ENCODE measurements around the gene TRIM71.
"Not testable (repeated sequence)": the region's sequence is repeated elsewhere in the genome, so short reads cannot be mapped to it uniquely, and the experiment has no call there.

TRIM71 gene

GRCh38 chr3:32780735-32781210, 37.0 kb upstream of the TRIM71 start:
- Histone ChIP-seq H4K20me1 (ENCODE audit: control insufficient read depth, insufficient read depth, low read depth, low read length) (peaks cover 6% of the 10 kb centered on the region; the same call in 1 of the 2 replicates), H3K27ac (ENCODE audit: low read depth, low read length) (no peak overlapping the region), H3F3A (ENCODE audit: control insufficient read depth, insufficient read depth) (no peaks in the 10 kb centered on the region), H3K4me2 (ENCODE audit: low read length) (peak overlapping the region; percentile 97), H3K27me3 (ENCODE audit: control insufficient read depth, low read length) (no peaks in the 10 kb centered on the region), H3K9me2 (replicated peaks; ENCODE audit: control insufficient read depth, low read length) (no peaks in the 10 kb centered on the region), H3K4me1 (ENCODE audit: control insufficient read depth, low read length) (peaks cover 9% of the 10 kb centered on the region), H3K36me3 (ENCODE audit: control insufficient read depth, low read length) (no peaks in the 10 kb centered on the region), H3K9me3 (ENCODE audit: control insufficient read depth, insufficient read depth, low read length) (no peaks in the 10 kb centered on the region), H3K4me3 (ENCODE audit: low read length) (peak overlapping the region; percentile 77), H3K79me2 (ENCODE audit: control insufficient read depth, low read length) (no peaks in the 10 kb centered on the region)
- no peak for TF ChIP-seq EZH2phosphoT487 (IDR thresholded peaks at IDR 0.05; ENCODE audit: borderline replicate concordance, low read length)
- TF ChIP-seq, protein P1, sequence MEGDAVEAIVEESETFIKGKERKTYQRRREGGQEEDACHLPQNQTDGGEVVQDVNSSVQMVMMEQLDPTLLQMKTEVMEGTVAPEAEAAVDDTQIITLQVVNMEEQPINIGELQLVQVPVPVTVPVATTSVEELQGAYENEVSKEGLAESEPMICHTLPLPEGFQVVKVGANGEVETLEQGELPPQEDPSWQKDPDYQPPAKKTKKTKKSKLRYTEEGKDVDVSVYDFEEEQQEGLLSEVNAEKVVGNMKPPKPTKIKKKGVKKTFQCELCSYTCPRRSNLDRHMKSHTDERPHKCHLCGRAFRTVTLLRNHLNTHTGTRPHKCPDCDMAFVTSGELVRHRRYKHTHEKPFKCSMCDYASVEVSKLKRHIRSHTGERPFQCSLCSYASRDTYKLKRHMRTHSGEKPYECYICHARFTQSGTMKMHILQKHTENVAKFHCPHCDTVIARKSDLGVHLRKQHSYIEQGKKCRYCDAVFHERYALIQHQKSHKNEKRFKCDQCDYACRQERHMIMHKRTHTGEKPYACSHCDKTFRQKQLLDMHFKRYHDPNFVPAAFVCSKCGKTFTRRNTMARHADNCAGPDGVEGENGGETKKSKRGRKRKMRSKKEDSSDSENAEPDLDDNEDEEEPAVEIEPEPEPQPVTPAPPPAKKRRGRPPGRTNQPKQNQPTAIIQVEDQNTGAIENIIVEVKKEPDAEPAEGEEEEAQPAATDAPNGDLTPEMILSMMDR (IDR thresholded peaks at IDR 0.05; ENCODE audit: low read depth, low read length, poor library complexity, severe bottlenecking): no peak

DNA sequence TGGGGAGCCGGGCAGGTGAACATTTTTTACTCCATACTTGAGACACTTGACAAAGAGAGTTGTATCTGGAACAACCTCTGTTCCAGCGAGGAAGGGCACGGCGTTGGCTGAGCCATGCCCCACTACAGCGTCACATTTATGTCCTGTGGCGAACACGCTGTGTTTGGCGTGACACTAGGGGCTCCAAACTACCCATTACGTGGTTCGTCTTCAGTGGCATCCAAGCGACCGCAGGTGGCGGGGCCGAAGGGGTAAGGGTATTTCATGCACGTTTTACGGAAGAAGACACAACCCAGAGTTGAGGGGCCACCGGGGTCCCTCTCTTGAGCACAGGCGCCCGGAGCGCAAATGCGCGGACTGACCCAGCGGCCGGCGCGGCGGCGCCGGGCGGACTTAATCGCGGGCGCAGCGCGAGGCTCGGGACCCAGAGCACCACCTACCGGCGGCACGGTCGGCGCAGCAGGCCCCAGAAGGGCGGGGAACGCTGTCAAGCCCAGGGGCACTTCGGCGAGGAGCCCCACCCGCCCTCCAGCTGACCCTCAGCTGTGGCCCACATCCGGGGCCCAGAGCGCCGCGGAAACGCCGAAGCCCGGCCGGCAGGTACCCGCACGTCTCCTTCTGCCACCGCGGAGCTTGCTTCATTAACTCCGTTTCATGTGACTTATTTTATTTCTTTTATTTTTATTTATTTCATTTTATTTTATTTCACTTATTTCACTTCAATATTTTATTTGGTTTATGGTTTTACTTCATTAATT, 36.4 kb upstream of the TRIM71 start:
- H3K4me2 ChIP-seq (ENCODE audit: low read length): peak overlapping the region; percentile 97
- H3K9me2 ChIP-seq (replicated peaks; ENCODE audit: control insufficient read depth, low read length): no peaks in the 10 kb centered on the region
- peak overlapping the region; percentile 77 for H3K4me3 ChIP-seq (ENCODE audit: low read length)
- no peaks in the 10 kb centered on the region for H3K27me3 ChIP-seq (ENCODE audit: control insufficient read depth, low read length)
- no peaks in the 10 kb centered on the region for H3K36me3 ChIP-seq (ENCODE audit: control insufficient read depth, low read length)
- peaks cover 9% of the 10 kb centered on the region for H3K4me1 ChIP-seq (ENCODE audit: control insufficient read depth, low read length)
- H4K20me1 ChIP-seq (ENCODE audit: control insufficient read depth, insufficient read depth, low read depth, low read length): peaks cover 6% of the 10 kb centered on the region; the same call in 1 of the 2 replicates
- no peaks in the 10 kb centered on the region for H3F3A ChIP-seq (ENCODE audit: control insufficient read depth, insufficient read depth)
- H3K9me3 ChIP-seq (ENCODE audit: control insufficient read depth, insufficient read depth, low read length): no peaks in the 10 kb centered on the region
- TF ChIP-seq, protein P1 (IDR thresholded peaks at IDR 0.05; ENCODE audit: low read depth, low read length, poor library complexity, severe bottlenecking): peak; percentile 75
- TF ChIP-seq EZH2phosphoT487 (IDR thresholded peaks at IDR 0.05; ENCODE audit: borderline replicate concordance, low read length): no peak
- no peak overlapping the region for H3K27ac ChIP-seq (ENCODE audit: low read depth, low read length)
- no peaks in the 10 kb centered on the region for H3K79me2 ChIP-seq (ENCODE audit: control insufficient read depth, low read length)

DNA sequence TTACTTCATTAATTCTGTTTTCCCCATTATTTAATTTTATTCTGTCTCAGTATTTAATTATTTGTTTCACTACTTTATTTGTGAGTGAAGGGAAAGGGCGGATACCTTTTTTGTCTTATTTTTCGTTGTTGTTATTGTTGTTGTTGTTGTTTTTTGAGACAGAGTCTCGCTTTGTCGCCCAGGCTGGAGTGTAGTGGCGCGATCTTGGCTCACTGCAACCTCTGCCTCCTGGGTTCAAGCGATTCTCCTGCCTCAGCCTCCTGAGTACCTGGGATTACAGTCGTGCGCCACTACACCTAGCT, 35.9 kb upstream of the TRIM71 start:
- H3K4me2 ChIP-seq (ENCODE audit: low read length); H3K4me3 ChIP-seq (ENCODE audit: low read length); H3K36me3 ChIP-seq (ENCODE audit: control insufficient read depth, low read length); H4K20me1 ChIP-seq (ENCODE audit: control insufficient read depth, insufficient read depth, low read depth, low read length); H3F3A ChIP-seq (ENCODE audit: control insufficient read depth, insufficient read depth); H3K9me2 ChIP-seq (replicated peaks; ENCODE audit: control insufficient read depth, low read length); H3K9me3 ChIP-seq (ENCODE audit: control insufficient read depth, insufficient read depth, low read length); H3K27me3 ChIP-seq (ENCODE audit: control insufficient read depth, low read length); H3K4me1 ChIP-seq (ENCODE audit: control insufficient read depth, low read length); H3K79me2 ChIP-seq (ENCODE audit: control insufficient read depth, low read length); H3K27ac ChIP-seq (ENCODE audit: low read depth, low read length): not testable (repeated sequence)

DNA sequence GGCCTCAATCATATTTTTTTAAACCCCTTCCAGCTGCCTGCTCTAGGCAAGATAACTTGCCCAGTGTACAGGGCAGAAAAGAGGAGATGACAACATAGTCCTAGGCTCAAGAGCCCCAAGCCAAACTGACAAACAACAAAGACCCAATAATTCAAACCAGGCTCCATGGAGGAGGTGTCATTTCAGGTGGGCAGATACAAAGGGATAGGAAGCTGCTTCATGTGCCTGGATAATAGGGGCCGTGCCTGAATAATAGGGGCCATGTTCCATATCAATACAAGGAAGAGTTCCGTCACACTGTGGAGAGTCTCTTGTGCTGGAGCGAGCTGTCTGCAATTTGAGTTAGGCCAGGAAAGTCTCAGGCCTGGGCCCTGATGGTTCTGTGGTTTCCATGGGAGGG, 35.4 kb upstream of the TRIM71 start:
- H3F3A ChIP-seq (ENCODE audit: control insufficient read depth, insufficient read depth): no peaks in the 10 kb centered on the region
- no peak overlapping the region for H3K27ac ChIP-seq (ENCODE audit: low read depth, low read length)
- H3K79me2 ChIP-seq (ENCODE audit: control insufficient read depth, low read length): no peaks in the 10 kb centered on the region
- no peaks in the 10 kb centered on the region for H3K27me3 ChIP-seq (ENCODE audit: control insufficient read depth, low read length)
- peaks cover 6% of the 10 kb centered on the region; the same call in 1 of the 2 replicates for H4K20me1 ChIP-seq (ENCODE audit: control insufficient read depth, insufficient read depth, low read depth, low read length)
- H3K36me3 ChIP-seq (ENCODE audit: control insufficient read depth, low read length): no peaks in the 10 kb centered on the region
- H3K9me3 ChIP-seq (ENCODE audit: control insufficient read depth, insufficient read depth, low read length): no peaks in the 10 kb centered on the region
- no peaks in the 10 kb centered on the region for H3K9me2 ChIP-seq (replicated peaks; ENCODE audit: control insufficient read depth, low read length)
- TF ChIP-seq EZH2phosphoT487 (IDR thresholded peaks at IDR 0.05; ENCODE audit: borderline replicate concordance, low read length): no peak
- TF ChIP-seq, protein P1 (IDR thresholded peaks at IDR 0.05; ENCODE audit: low read depth, low read length, poor library complexity, severe bottlenecking): no peak
- no peak overlapping the region for H3K4me3 ChIP-seq (ENCODE audit: low read length)
- H3K4me2 ChIP-seq (ENCODE audit: low read length): no peak overlapping the region
- peaks cover 9% of the 10 kb centered on the region for H3K4me1 ChIP-seq (ENCODE audit: control insufficient read depth, low read length)
